ENCODE measurements around the gene ATF7.

Gene ATF7

GRCh38 chr12:53631721-53632120 is 5.5 kb upstream of the ATF7 start:
- Histone ChIP-seq H3K79me2 (ENCODE audit: control insufficient read depth, insufficient read depth, low read length, unreplicated experiment) (no peaks in the 10 kb centered on the region), H3K4me3 (ENCODE audit: low read depth, low read length) (no peak overlapping the region), H2AFZ (ENCODE audit: low read length, unreplicated experiment) (no peak overlapping the region), H3K27me3 (ENCODE audit: insufficient read depth, low read length) (no peaks in the 10 kb centered on the region), H3K4me1 (ENCODE audit: control insufficient read depth, insufficient read depth, low read length, unreplicated experiment) (no peaks in the 10 kb centered on the region), H3K27ac (ENCODE audit: low read depth, low read length) (no peak overlapping the region), H3K36me3 (ENCODE audit: insufficient read depth, low read length) (no peaks in the 10 kb centered on the region)

DNA sequence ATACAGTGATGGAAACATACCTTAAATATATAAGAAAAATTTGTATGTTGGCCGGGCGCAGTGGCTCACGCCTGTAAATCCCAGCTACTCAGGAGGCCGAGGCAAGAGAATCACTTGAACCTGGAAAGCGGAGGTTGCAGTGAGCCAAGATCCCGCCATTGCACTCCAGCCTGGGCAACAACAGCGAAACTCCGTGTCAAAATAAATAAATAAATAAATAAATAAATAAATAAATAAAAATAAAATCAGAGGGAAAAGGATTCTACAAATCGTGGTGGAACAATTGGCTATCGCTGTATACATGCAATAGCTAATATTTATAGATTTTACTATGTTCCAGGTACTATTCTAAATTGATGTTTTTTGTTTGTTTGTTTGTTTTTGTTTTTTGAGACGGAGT is 1.7 kb upstream of the ATF7 start:
- no peak overlapping the region for H3K27ac ChIP-seq (ENCODE audit: low read depth, low read length)
- no peaks in the 10 kb centered on the region for H3K27me3 ChIP-seq (ENCODE audit: insufficient read depth, low read length)
- H3K36me3 ChIP-seq (ENCODE audit: insufficient read depth, low read length): no peaks in the 10 kb centered on the region
- H3K4me1 ChIP-seq (ENCODE audit: control insufficient read depth, insufficient read depth, low read length, unreplicated experiment): no peaks in the 10 kb centered on the region
- H3K4me3 ChIP-seq (ENCODE audit: low read depth, low read length): no peak overlapping the region
- H2AFZ ChIP-seq (ENCODE audit: low read length, unreplicated experiment): no peak overlapping the region
- peaks cover 30% of the 10 kb centered on the region for H3K79me2 ChIP-seq (ENCODE audit: control insufficient read depth, insufficient read depth, low read length, unreplicated experiment)

DNA sequence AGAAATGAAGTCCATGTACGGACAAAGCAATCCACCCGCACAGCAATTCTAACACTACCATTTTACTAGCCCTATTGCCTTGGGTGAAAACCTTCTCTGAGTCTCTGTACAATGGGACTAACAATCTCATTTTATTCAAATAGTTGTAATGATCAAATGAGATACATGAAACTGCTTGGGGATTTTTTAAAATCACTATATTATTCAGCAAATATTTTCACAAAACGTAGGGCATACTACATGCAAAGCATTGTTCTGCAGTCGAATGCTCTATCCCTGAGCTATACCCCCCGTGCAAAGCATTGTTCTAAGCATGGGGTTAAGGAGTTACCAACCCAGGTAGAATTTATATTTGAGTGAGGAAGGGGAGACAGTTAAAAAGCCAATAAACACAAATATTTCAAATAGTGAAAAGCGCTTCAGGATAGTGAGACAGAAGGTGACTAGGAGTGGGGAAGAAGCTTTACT is 554 bp upstream of the ATF7 start:
- H3K27ac ChIP-seq (ENCODE audit: low read depth, low read length): no peak overlapping the region

GRCh38 chr12:53625373-53625945 is 723 bp downstream of the ATF7 start:
- Histone ChIP-seq H3K4me1 (ENCODE audit: control insufficient read depth, insufficient read depth, low read length, unreplicated experiment) (no peaks in the 10 kb centered on the region), H3K27me3 (ENCODE audit: insufficient read depth, low read length) (no peaks in the 10 kb centered on the region), H3K36me3 (ENCODE audit: insufficient read depth, low read length) (no peaks in the 10 kb centered on the region), H3K27ac (ENCODE audit: low read depth, low read length) (peak overlapping the region; percentile 44), H2AFZ (ENCODE audit: low read length, unreplicated experiment) (peak overlapping the region; percentile 51), H3K4me3 (ENCODE audit: low read depth, low read length) (peak overlapping the region; percentile 93), H3K79me2 (ENCODE audit: control insufficient read depth, insufficient read depth, low read length, unreplicated experiment) (peaks cover 51% of the 10 kb centered on the region)

More for the DNA sequence above, 554 bp upstream of the ATF7 start:
- Histone ChIP-seq H3K4me3 (ENCODE audit: low read depth, low read length) (peak overlapping the region; percentile 93), H3K79me2 (ENCODE audit: control insufficient read depth, insufficient read depth, low read length, unreplicated experiment) (peaks cover 41% of the 10 kb centered on the region), H3K36me3 (ENCODE audit: insufficient read depth, low read length) (no peaks in the 10 kb centered on the region), H2AFZ (ENCODE audit: low read length, unreplicated experiment) (peak overlapping the region; percentile 93), H3K4me1 (ENCODE audit: control insufficient read depth, insufficient read depth, low read length, unreplicated experiment) (no peaks in the 10 kb centered on the region), H3K27me3 (ENCODE audit: insufficient read depth, low read length) (no peaks in the 10 kb centered on the region)

- Histone ChIP-seq H3K36me3 (ENCODE audit: insufficient read depth, low read length) (no peaks in the 10 kb centered on the region), H3K79me2 (ENCODE audit: control insufficient read depth, insufficient read depth, low read length, unreplicated experiment) (peaks cover 51% of the 10 kb centered on the region), H3K27ac (ENCODE audit: low read depth, low read length) (peak overlapping the region; percentile 44), H3K4me3 (ENCODE audit: low read depth, low read length) (peak overlapping the region; percentile 93), H3K27me3 (ENCODE audit: insufficient read depth, low read length) (no peaks in the 10 kb centered on the region), H3K4me1 (ENCODE audit: control insufficient read depth, insufficient read depth, low read length, unreplicated experiment) (no peaks in the 10 kb centered on the region), H2AFZ (ENCODE audit: low read length, unreplicated experiment) (no peak overlapping the region)
Observed at GRCh38 chr12:53624956-53625355, 1.2 kb downstream of the ATF7 start.

DNA sequence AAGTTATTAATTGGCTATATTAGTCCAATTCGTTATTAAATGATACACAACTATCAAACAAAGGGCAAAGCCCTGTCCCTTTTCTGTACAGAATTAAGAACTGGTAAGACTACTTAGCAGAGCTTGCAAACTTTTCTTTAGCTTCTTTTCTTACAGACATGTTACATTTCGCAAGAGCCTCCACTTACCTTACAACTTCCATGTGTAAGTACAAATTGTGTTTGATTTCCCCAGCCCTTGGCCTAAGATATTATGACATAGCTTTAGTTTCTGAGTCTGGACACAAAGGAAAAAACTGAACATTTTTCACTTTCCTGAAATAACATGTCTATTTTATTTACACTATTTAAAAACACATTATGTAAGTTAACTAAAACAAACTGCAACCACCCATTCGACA is 1.7 kb downstream of the ATF7 start:
- Histone ChIP-seq H3K79me2 (ENCODE audit: control insufficient read depth, insufficient read depth, low read length, unreplicated experiment) (peaks cover 56% of the 10 kb centered on the region), H3K27me3 (ENCODE audit: insufficient read depth, low read length) (no peaks in the 10 kb centered on the region), H3K36me3 (ENCODE audit: insufficient read depth, low read length) (no peaks in the 10 kb centered on the region), H2AFZ (ENCODE audit: low read length, unreplicated experiment) (peak overlapping the region; percentile 65), H3K27ac (ENCODE audit: low read depth, low read length) (peak overlapping the region; percentile 40), H3K4me3 (ENCODE audit: low read depth, low read length) (peak overlapping the region; percentile 93), H3K4me1 (ENCODE audit: control insufficient read depth, insufficient read depth, low read length, unreplicated experiment) (no peaks in the 10 kb centered on the region)

DNA sequence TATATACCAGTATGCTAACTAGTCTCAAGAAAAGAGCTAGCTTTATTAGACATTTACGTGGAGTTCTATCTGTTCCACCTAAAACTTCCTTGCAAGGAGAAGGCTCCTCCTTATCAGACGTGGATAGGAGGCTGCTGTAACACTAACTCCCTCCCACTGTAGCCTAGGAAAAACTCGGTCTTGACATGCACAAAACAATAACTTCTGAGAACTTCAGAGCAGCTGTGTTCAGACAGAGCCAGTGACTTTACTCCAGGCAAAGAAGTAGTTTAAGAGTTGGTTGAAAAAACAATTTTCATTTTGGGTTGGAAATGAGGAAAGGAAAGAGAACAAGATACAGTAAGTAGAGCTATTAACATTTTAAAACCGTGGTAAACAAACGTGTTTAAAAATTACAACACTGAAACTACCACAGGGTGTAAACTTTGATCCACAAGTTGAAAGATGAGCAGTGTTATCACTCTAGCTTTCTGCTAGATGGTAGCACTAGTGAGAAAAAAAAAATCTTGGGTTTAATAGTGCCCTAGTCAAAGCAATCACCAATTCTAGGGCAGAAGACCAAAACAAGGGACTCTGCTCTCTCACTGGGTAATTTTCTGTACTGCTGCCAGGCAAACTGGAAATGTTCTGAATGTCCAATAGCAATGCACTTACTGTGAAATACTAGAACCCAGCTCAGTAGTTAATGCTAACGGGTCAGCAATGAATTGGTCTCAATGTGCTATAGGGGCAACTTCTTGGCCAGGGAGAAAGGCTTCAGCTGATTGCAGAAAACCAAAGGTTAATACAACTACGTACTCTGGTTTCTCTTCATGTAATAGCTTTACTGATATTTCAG is 2.4 kb downstream of the ATF7 start:
- Histone ChIP-seq H3K27me3 (ENCODE audit: insufficient read depth, low read length) (no peaks in the 10 kb centered on the region), H3K36me3 (ENCODE audit: insufficient read depth, low read length) (no peaks in the 10 kb centered on the region), H3K79me2 (ENCODE audit: control insufficient read depth, insufficient read depth, low read length, unreplicated experiment) (peaks cover 63% of the 10 kb centered on the region), H3K4me1 (ENCODE audit: control insufficient read depth, insufficient read depth, low read length, unreplicated experiment) (peaks cover under 1% of the 10 kb centered on the region), H3K27ac (ENCODE audit: low read depth, low read length) (peak overlapping the region; percentile 40), H2AFZ (ENCODE audit: low read length, unreplicated experiment) (peak overlapping the region; percentile 65), H3K4me3 (ENCODE audit: low read depth, low read length) (peak overlapping the region; percentile 93)

DNA sequence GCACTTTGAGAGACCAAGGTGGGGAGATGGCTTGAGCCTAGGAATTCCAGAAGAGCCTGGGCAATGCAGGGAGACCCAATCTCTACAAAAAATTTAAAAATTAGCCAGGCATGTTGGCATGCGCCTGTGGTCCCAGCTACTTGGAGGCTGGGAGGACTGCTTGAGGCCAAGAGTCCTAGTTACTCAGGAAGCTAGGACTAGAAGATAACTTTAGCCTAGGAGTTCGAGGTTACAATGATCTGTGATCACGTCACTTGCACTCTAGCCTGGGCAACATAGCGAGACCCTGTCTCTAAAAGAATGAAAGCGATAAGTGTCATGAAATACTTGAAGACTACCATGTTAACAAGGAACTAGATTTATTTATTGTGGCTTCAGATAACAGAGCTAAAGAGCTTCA is 3.5 kb downstream of the ATF7 start:
- peaks cover 5% of the 10 kb centered on the region for H3K4me1 ChIP-seq (ENCODE audit: control insufficient read depth, insufficient read depth, low read length, unreplicated experiment)
- H2AFZ ChIP-seq (ENCODE audit: low read length, unreplicated experiment): no peak overlapping the region
- peak overlapping the region; percentile 93; the same call in 1 of the 2 replicates for H3K4me3 ChIP-seq (ENCODE audit: low read depth, low read length)
- H3K27me3 ChIP-seq (ENCODE audit: insufficient read depth, low read length): no peaks in the 10 kb centered on the region
- H3K36me3 ChIP-seq (ENCODE audit: insufficient read depth, low read length): no peaks in the 10 kb centered on the region
- no peak overlapping the region for H3K27ac ChIP-seq (ENCODE audit: low read depth, low read length)
- peaks cover 74% of the 10 kb centered on the region for H3K79me2 ChIP-seq (ENCODE audit: control insufficient read depth, insufficient read depth, low read length, unreplicated experiment)

GRCh38 chr12:53618275-53618674 is 7.9 kb downstream of the ATF7 start:
- H2AFZ ChIP-seq (ENCODE audit: low read length, unreplicated experiment): peak overlapping the region; percentile 45
- H3K4me1 ChIP-seq (ENCODE audit: control insufficient read depth, insufficient read depth, low read length, unreplicated experiment): peaks cover 10% of the 10 kb centered on the region
- peak overlapping the region; percentile 80 for H3K4me3 ChIP-seq (ENCODE audit: low read depth, low read length)
- no peaks in the 10 kb centered on the region for H3K27me3 ChIP-seq (ENCODE audit: insufficient read depth, low read length)
- no peaks in the 10 kb centered on the region for H3K36me3 ChIP-seq (ENCODE audit: insufficient read depth, low read length)
- H3K27ac ChIP-seq (ENCODE audit: low read depth, low read length): peak overlapping the region; percentile 48
- H3K79me2 ChIP-seq (ENCODE audit: control insufficient read depth, insufficient read depth, low read length, unreplicated experiment): peaks cover 75% of the 10 kb centered on the region

DNA sequence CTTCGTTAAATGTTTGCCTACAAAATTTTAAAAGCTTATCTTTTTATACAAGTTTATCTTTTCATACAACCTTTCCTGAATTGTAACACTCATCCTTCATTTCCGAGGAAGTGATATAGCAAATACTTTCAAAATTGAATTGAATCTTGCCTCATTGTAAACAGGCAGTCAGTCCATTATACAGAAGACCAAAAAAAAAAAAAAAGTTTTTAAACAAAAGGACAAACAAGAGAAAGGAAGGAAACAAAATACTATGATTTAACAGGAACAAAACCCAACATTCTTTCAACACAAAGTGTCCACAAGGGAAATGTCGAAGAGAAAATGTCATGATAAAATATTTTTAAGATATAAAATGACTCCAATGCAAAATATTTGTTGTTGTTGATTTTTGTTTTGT is 8.5 kb downstream of the ATF7 start:
- Histone ChIP-seq H3K4me3 (ENCODE audit: low read depth, low read length) (peak overlapping the region; percentile 80), H3K4me1 (ENCODE audit: control insufficient read depth, insufficient read depth, low read length, unreplicated experiment) (peaks cover 10% of the 10 kb centered on the region), H3K79me2 (ENCODE audit: control insufficient read depth, insufficient read depth, low read length, unreplicated experiment) (peaks cover 72% of the 10 kb centered on the region), H3K36me3 (ENCODE audit: insufficient read depth, low read length) (no peaks in the 10 kb centered on the region), H3K27me3 (ENCODE audit: insufficient read depth, low read length) (no peaks in the 10 kb centered on the region), H3K27ac (ENCODE audit: low read depth, low read length) (peak overlapping the region; percentile 48), H2AFZ (ENCODE audit: low read length, unreplicated experiment) (peak overlapping the region; percentile 45)

DNA sequence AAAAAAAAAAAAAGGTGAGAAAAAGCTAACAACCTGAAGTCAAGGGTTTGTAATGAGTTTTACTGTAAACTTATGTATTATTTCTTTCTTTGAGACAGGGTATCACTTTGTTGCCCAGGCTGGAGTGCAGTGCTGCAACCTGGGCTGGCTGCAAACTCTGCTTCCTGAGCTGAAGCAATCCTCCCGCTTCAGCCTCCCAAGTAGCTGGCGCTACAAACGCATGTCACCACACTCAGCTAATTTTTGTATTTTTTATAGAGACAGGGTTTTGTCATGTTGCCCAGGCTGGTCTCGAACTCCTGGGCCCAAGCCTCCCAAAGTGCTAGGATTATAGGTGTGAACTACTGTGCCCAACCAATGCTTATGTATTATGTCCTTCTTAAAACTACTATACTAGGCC is 9.2 kb downstream of the ATF7 start:
- H3K79me2 ChIP-seq (ENCODE audit: control insufficient read depth, insufficient read depth, low read length, unreplicated experiment): peaks cover 65% of the 10 kb centered on the region
- H3K4me1 ChIP-seq (ENCODE audit: control insufficient read depth, insufficient read depth, low read length, unreplicated experiment): peaks cover 10% of the 10 kb centered on the region
- no peak overlapping the region for H2AFZ ChIP-seq (ENCODE audit: low read length, unreplicated experiment)
- H3K27ac ChIP-seq (ENCODE audit: low read depth, low read length): no peak overlapping the region
- H3K36me3 ChIP-seq (ENCODE audit: insufficient read depth, low read length): no peaks in the 10 kb centered on the region
- H3K4me3 ChIP-seq (ENCODE audit: low read depth, low read length): no peak overlapping the region
- H3K27me3 ChIP-seq (ENCODE audit: insufficient read depth, low read length): no peaks in the 10 kb centered on the region

Measured in ACC112 (cell line).